ENCODE results near the gene ACTG2. TPM values are rescaled to one million over a fixed set of nuclear protein-coding genes. Genes with fewer than 3 reads are reported as not detected.

The ACTG2 gene
- total and polyA plus RNA-seq, 2 experiments from 2014 or later, result 20.3 to 41.1 TPM

DNA sequence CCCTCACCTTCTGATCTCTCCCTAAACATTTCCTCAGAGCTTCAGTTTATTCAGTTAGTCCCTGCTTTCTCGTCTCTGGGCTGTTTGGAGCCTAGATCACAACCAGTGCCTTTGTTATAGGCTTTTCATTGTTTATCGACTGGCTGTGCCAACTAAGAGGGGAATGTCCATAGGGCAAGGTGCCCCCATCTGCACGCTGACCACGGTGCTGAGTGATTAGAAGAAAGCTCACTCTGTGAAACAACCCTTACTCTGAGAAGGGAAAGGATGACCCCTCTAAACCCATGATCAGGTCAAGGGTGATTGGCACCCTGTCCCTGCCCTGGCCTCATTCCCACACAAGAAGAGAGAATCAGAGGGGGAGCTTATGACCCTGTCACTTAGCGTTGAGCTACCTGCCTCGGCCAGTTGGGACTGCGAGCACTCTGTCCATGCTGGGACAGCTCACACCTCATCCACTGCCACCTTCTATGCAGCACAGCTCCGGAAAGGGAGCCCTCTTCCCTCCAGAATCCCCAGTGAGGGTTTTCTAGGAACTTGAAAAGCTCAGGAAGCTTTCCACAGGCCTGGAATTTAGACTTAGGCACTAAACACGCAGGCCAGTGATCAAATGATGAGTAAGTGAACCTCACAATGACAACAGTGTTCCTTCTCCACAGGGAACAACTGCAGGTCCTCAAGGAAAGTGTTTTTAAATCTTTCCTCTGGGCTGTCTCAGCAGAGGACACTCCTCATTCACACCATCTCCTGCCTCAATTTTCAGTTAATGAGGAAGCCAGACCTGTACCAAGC lies 2.3 kb upstream of the ACTG2 start:
- Histone ChIP-seq H3K36me3 (replicated peaks; ENCODE audit: insufficient read depth, low read depth) (no peaks in the 10 kb centered on the region), H2AFZ (no peak overlapping the region), H3K4me1 (ENCODE audit: insufficient read depth) (peaks cover 5% of the 10 kb centered on the region), H3K9me3 (ENCODE audit: low read depth) (no peaks in the 10 kb centered on the region), H4K20me1 (ENCODE audit: insufficient read depth, poor library complexity, severe bottlenecking) (no peaks in the 10 kb centered on the region), H3K4me2 (no peak overlapping the region), H3K27ac (no peak overlapping the region), H3K79me2 (no peaks in the 10 kb centered on the region), H3K9me2 (replicated peaks; ENCODE audit: insufficient read depth) (no peaks in the 10 kb centered on the region), H3K27me3 (no peaks in the 10 kb centered on the region), H3K4me3 (no peak overlapping the region)
- no peak for TF ChIP-seq CTCF (IDR thresholded peaks at IDR 0.05; ENCODE audit: poor library complexity)
- TF ChIP-seq EZH2 (IDR thresholded peaks at IDR 0.05; ENCODE audit: borderline replicate concordance), result no peak
- TF ChIP-seq EZH2phosphoT487 (IDR thresholded peaks at IDR 0.05; ENCODE audit: low read depth, severe bottlenecking, unreplicated experiment), result no peak
- 79% methylated on average over 9 of the region's 9 CpGs for WGBS (ENCODE audit: low lambda C conversion rate, missing lambda C conversion rate)
- no peak for DNase-seq (ENCODE audit: low spot score)

DNA sequence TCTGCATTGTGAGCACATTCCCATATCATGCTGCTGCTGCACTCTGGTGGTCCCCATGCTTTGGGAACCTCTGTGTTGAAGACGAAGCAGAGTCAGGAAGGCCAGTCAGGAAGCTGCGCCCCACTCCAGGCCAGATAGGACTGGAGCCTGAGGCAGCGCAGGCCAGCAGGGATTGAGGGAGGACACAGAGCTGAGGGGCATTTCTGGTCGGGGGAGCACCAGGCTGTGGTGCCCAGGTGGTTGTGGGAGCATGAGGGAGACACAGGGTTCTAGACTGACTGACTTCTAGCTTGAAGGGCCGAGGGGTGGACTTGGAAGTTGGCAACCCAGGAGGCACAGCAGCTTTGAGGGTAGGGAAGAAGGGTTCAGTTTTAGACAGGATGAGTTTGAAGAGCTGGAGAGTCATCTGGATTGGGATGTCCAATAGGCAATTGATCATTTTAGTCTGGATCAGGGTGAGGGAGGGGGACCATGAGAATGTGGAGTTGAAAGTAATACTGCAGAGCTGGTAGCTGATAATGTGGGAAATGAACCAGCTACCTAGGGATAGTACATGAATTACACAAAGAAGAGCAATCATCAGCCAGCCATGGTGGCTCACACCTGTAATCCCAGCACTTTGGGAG lies 1.4 kb upstream of the ACTG2 start:
- H3K4me3 ChIP-seq, result no peak overlapping the region
- no peak for DNase-seq (ENCODE audit: low spot score)
- no peak for TF ChIP-seq EZH2phosphoT487 (IDR thresholded peaks at IDR 0.05; ENCODE audit: low read depth, severe bottlenecking, unreplicated experiment)
- TF ChIP-seq EZH2 (IDR thresholded peaks at IDR 0.05; ENCODE audit: borderline replicate concordance), result no peak
- H3K9me3 ChIP-seq (ENCODE audit: low read depth), result no peaks in the 10 kb centered on the region
- no peaks in the 10 kb centered on the region for H3K36me3 ChIP-seq (replicated peaks; ENCODE audit: insufficient read depth, low read depth)
- H3K9me2 ChIP-seq (replicated peaks; ENCODE audit: insufficient read depth), result no peaks in the 10 kb centered on the region
- H3K79me2 ChIP-seq, result no peaks in the 10 kb centered on the region
- 87% methylated on average over 5 of the region's 5 CpGs for WGBS (ENCODE audit: low lambda C conversion rate, missing lambda C conversion rate)
- H2AFZ ChIP-seq, result no peak overlapping the region
- H3K27ac ChIP-seq, result no peak overlapping the region
- H3K27me3 ChIP-seq, result no peaks in the 10 kb centered on the region
- H4K20me1 ChIP-seq (ENCODE audit: insufficient read depth, poor library complexity, severe bottlenecking), result no peaks in the 10 kb centered on the region
- H3K4me1 ChIP-seq (ENCODE audit: insufficient read depth), result peaks cover 5% of the 10 kb centered on the region
- H3K4me2 ChIP-seq, result no peak overlapping the region

- Histone ChIP-seq H3K27ac (no peak overlapping the region), H3K9me3 (ENCODE audit: low read depth) (no peaks in the 10 kb centered on the region), H3K4me1 (ENCODE audit: insufficient read depth) (peaks cover 5% of the 10 kb centered on the region), H3K79me2 (no peaks in the 10 kb centered on the region), H4K20me1 (ENCODE audit: insufficient read depth, poor library complexity, severe bottlenecking) (no peaks in the 10 kb centered on the region), H3K4me2 (no peak overlapping the region), H2AFZ (no peak overlapping the region), H3K27me3 (no peaks in the 10 kb centered on the region), H3K9me2 (replicated peaks; ENCODE audit: insufficient read depth) (no peaks in the 10 kb centered on the region), H3K36me3 (replicated peaks; ENCODE audit: insufficient read depth, low read depth) (no peaks in the 10 kb centered on the region), H3K4me3 (no peak overlapping the region)
- TF ChIP-seq CTCF (IDR thresholded peaks at IDR 0.05; ENCODE audit: poor library complexity) (no peak), EZH2phosphoT487 (IDR thresholded peaks at IDR 0.05; ENCODE audit: low read depth, severe bottlenecking, unreplicated experiment) (no peak), EZH2 (IDR thresholded peaks at IDR 0.05; ENCODE audit: borderline replicate concordance) (no peak)
- DNase-seq (ENCODE audit: low spot score), result no peak
- 89% methylated on average over 9 of the region's 9 CpGs for WGBS (ENCODE audit: low lambda C conversion rate, missing lambda C conversion rate)
Measured at GRCh38 chr2:73893764-73894474, 1.1 kb downstream of the ACTG2 start.

GRCh38 chr2:73894475-73894850 lies 1.7 kb downstream of the ACTG2 start:
- Histone ChIP-seq H3K9me2 (replicated peaks; ENCODE audit: insufficient read depth) (no peaks in the 10 kb centered on the region), H3K27ac (no peak overlapping the region), H3K79me2 (no peaks in the 10 kb centered on the region), H3K4me3 (no peak overlapping the region), H3K4me1 (ENCODE audit: insufficient read depth) (peaks cover 5% of the 10 kb centered on the region), H3K27me3 (no peaks in the 10 kb centered on the region), H3K4me2 (no peak overlapping the region), H2AFZ (no peak overlapping the region), H3K9me3 (ENCODE audit: low read depth) (no peaks in the 10 kb centered on the region), H4K20me1 (ENCODE audit: insufficient read depth, poor library complexity, severe bottlenecking) (no peaks in the 10 kb centered on the region), H3K36me3 (replicated peaks; ENCODE audit: insufficient read depth, low read depth) (no peaks in the 10 kb centered on the region)
- no peak for DNase-seq (ENCODE audit: low spot score)
- 92% methylated on average over 2 of the region's 2 CpGs for WGBS (ENCODE audit: low lambda C conversion rate, missing lambda C conversion rate)
- no peak for TF ChIP-seq EZH2 (IDR thresholded peaks at IDR 0.05; ENCODE audit: borderline replicate concordance)
- no peak for TF ChIP-seq EZH2phosphoT487 (IDR thresholded peaks at IDR 0.05; ENCODE audit: low read depth, severe bottlenecking, unreplicated experiment)
- TF ChIP-seq CTCF (IDR thresholded peaks at IDR 0.05; ENCODE audit: poor library complexity), result no peak

Data from hepatocyte (in vitro differentiated cells).